CD4-positive, alpha-beta T cell (primary cell): Measurements from ENCODE around the gene FLRT1. TPM values are rescaled to one million over a fixed set of nuclear protein-coding genes. Genes with fewer than 3 reads are reported as not detected.

ENCODE experiments used
- ATAC-seq: fragments of 200-7000 bp; cut with Tn5 transposase; one replicate; pipeline ENCODE4 v1.10.0; 2022; ENCODE audit warnings: mild to moderate bottlenecking; ENCODE audit not compliant: poor library complexity
- CTCF ChIA-PET: fragments of 350-600 bp; sonication (Branson Sonifier 250); formaldehyde crosslinking; loops from one replicate; lab custom pipeline; 2021; ENCODE audit warnings: antibody characterized with exemption, inconsistent platforms; lab: Charles Lee
- POLR2A ChIA-PET: fragments of 350-600 bp; sonication (Branson Sonifier 250); formaldehyde crosslinking; loops from one replicate; lab custom pipeline; 2021; ENCODE audit warnings: antibody characterized with exemption, inconsistent platforms; lab: Charles Lee
- DNase-seq, 14 experiments: peaks; one replicate each; pipeline ENCODE4 v3.0.0-alpha.2; 2013 to 2020; ENCODE audit warnings: mixed read lengths in 2 of 14
- H3K27ac ChIP-seq, 2 donors: one replicate each; pipeline versions ENCODE4 v1.5.1 to v1.7.0; 2013; ENCODE audit warnings: low read length in 2 of 2, low read depth in 1 of 2, mild to moderate bottlenecking in 1 of 2
- H3K27me3 ChIP-seq, 2 experiments: 1 replicate in 1 of 2; 2 replicates in 1 of 2; pipeline versions ENCODE4 v1.6.1 to v1.7.0; 2013; ENCODE audit warnings: low read length in 2 of 2, control low read depth in 1 of 2, mild to moderate bottlenecking in 1 of 2, moderate library complexity in 1 of 2; ENCODE audit not compliant: insufficient read depth in 2 of 2, control insufficient read depth in 1 of 2
- H3K36me3 ChIP-seq: one replicate; pipeline ENCODE4 v1.6.1; 2013; ENCODE audit warnings: low read length, control low read depth; ENCODE audit not compliant: insufficient read depth
- H3K4me1 ChIP-seq: one replicate; pipeline ENCODE4 v1.6.1; 2013; ENCODE audit warnings: low read length, control low read depth; ENCODE audit not compliant: insufficient read depth
- H3K4me3 ChIP-seq: one replicate; pipeline ENCODE4 v1.5.1; 2013; ENCODE audit warnings: mild to moderate bottlenecking, low read length, moderate library complexity
- H3K9me3 ChIP-seq, 2 experiments: 1 replicate in 1 of 2; 2 replicates in 1 of 2; pipeline versions ENCODE4 v1.6.1 to v1.7.0; 2013; ENCODE audit warnings: low read length in 2 of 2, mild to moderate bottlenecking in 2 of 2, control low read depth in 1 of 2, moderate library complexity in 1 of 2; ENCODE audit not compliant: control insufficient read depth in 1 of 2, insufficient read depth in 1 of 2
- H3K27ac Mint-ChIP-seq: one replicate; pipeline ENCODE4 v1.8.0; 2020; ENCODE audit warnings: mixed read lengths
- H3K27me3 Mint-ChIP-seq: one replicate; pipeline ENCODE4 v1.8.0; 2021; ENCODE audit warnings: mixed read lengths
- H3K36me3 Mint-ChIP-seq: one replicate; pipeline ENCODE4 v1.8.0; 2021; ENCODE audit warnings: low read depth, mixed read lengths
- H3K4me1 Mint-ChIP-seq: one replicate; pipeline ENCODE4 v1.8.0; 2021; ENCODE audit warnings: low read depth, mixed read lengths
- H3K4me3 Mint-ChIP-seq: one replicate; pipeline ENCODE4 v1.8.0; 2020; ENCODE audit warnings: mild to moderate bottlenecking, mixed read lengths
- H3K9me3 Mint-ChIP-seq: one replicate; pipeline ENCODE4 v1.8.0; 2020; ENCODE audit warnings: mixed read lengths
- intact Hi-C, 2 experiments: fragments of 100-400 bp; cut with DNase I in 1 of 2; cut with micrococcal nuclease in 1 of 2; formaldehyde crosslinking; loops; one replicate each; pipeline versions ENCODE4 v1.15.1 to v1.9.0; 2023 to 2025; cut with DNase I, micrococcal nuclease
- total RNA-seq, 174 experiments: library from RNA in 2 of 174; stranded (reverse) in 2 of 174; gene quantifications; one replicate each; pipeline ENCODE4 v1.2.3 and lab custom pipeline; 2021 to 2026
- TF ChIP-seq, protein P1 (sequence below): fragments of 200-600 bp; IDR thresholded peaks from one replicate; pipeline ENCODE4 v1.8.0; 2022; ENCODE audit warnings: antibody characterized with exemption, mild to moderate bottlenecking

The FLRT1 gene
- total RNA-seq, 2 experiments from 2014 or later, result not detected

DNA sequence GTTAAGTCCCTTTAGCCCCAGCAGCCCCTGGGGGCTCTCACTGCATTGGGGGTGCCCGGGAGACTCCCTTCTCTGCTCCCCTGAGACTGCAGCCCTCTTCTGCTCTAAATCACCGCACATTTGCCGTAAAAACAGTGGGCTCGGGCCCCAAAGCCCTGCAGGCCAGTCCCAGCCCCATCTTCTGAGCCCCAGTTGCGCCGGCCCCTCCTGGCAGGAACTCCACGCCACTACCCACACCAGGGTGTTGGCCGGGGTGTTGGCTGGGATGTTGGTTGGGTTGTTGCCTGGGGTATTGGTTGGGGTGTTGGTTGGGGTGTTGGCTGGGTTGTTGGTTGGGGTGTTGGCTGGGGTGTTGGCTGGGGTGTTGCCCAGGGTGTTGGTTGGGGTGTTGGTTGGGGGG is 26.0 kb upstream of the FLRT1 start:
- H3K27me3 ChIP-seq, result peaks cover 26 to 30% of the 10 kb centered on the region in 2 experiments
- intact Hi-C loops, result no loop called here
- DNase-seq, result no peak
- Mint-ChIP-seq H3K27ac (no peak overlapping the region), H3K36me3 (no peaks in the 10 kb centered on the region), H3K9me3 (no peaks in the 10 kb centered on the region), H3K27me3 (peaks cover 31% of the 10 kb centered on the region), H3K4me3 (no peak overlapping the region), H3K4me1 (peaks cover 7% of the 10 kb centered on the region)
- ChIA-PET CTCF (no interaction called here), POLR2A (no interaction called here)
- TF ChIP-seq, protein P1, sequence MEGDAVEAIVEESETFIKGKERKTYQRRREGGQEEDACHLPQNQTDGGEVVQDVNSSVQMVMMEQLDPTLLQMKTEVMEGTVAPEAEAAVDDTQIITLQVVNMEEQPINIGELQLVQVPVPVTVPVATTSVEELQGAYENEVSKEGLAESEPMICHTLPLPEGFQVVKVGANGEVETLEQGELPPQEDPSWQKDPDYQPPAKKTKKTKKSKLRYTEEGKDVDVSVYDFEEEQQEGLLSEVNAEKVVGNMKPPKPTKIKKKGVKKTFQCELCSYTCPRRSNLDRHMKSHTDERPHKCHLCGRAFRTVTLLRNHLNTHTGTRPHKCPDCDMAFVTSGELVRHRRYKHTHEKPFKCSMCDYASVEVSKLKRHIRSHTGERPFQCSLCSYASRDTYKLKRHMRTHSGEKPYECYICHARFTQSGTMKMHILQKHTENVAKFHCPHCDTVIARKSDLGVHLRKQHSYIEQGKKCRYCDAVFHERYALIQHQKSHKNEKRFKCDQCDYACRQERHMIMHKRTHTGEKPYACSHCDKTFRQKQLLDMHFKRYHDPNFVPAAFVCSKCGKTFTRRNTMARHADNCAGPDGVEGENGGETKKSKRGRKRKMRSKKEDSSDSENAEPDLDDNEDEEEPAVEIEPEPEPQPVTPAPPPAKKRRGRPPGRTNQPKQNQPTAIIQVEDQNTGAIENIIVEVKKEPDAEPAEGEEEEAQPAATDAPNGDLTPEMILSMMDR, result no peak
- no peak overlapping the region for H3K4me3 ChIP-seq
- H3K4me1 ChIP-seq, result peaks cover 15% of the 10 kb centered on the region
- peaks cover 8 to 45% of the 10 kb centered on the region in 2 experiments for H3K9me3 ChIP-seq
- no peaks in the 10 kb centered on the region for H3K36me3 ChIP-seq
- H3K27ac ChIP-seq, result no peak overlapping the region
- no peak for ATAC-seq

DNA sequence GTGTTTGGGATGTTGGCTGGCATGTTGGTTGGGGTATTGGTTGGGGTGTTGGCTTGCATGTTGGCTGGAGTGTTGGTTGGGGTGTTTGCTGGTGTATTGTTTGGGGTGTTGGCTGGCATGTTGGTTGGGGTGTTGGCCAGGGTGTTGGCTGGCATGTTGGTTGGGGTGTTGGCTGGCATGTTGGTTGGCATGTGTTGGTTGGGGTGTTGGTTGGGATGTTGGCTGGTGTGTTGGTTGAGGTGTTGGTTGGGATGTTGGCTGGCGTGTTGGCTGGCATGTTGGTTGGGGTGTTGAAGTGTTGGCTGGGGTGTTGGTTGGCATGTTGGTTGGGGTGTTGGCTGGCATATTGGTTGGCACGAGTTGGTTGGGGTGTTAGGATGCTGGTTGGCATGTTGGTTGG is 24.9 kb upstream of the FLRT1 start:
- peaks cover 31% of the 10 kb centered on the region for H3K27me3 Mint-ChIP-seq
- H3K36me3 Mint-ChIP-seq, result no peaks in the 10 kb centered on the region
- intact Hi-C loops, result no loop called here
- DNase-seq (no peak), ATAC-seq (no peak)
- no peak overlapping the region for H3K4me3 ChIP-seq
- H3K36me3 ChIP-seq, result no peaks in the 10 kb centered on the region
- H3K27ac ChIP-seq, result no peak overlapping the region
- TF ChIP-seq, protein P1, result no peak
- peaks cover 8 to 45% of the 10 kb centered on the region in 2 experiments for H3K9me3 ChIP-seq
- ChIA-PET POLR2A (no interaction called here), CTCF (no interaction called here)
- H3K4me1 ChIP-seq, result peaks cover 15% of the 10 kb centered on the region
- H3K4me1 Mint-ChIP-seq, result peaks cover 7% of the 10 kb centered on the region
- no peaks in the 10 kb centered on the region for H3K9me3 Mint-ChIP-seq
- H3K27ac Mint-ChIP-seq, result no peak overlapping the region
- H3K27me3 ChIP-seq, result peaks cover 26 to 30% of the 10 kb centered on the region in 2 experiments
- no peak overlapping the region for H3K4me3 Mint-ChIP-seq

DNA sequence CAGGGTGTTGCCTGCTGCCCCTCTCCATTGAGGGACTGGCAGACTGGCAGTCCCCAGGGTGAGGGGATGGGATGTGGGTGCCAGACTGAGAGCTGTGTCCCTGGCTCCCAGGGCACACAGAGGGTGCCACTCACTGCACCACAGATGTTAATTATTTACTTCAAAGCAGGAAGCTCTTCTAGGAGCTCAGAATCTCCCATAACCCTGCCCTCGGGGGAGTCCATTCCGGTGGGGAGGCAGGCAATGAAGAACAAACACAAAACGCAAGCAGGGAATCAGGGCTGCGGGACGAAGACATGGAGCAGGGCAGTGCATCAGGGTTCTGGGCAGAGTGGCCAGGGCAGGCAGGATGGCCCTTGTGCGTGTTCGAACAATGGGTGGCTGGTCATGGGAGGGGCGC is 24.4 kb upstream of the FLRT1 start:
- intact Hi-C loops, result no loop called here
- H3K27me3 ChIP-seq, result peaks cover 26 to 28% of the 10 kb centered on the region in 2 experiments

More for the DNA sequence above, 24.4 kb upstream of the FLRT1 start:
- H3K4me1 Mint-ChIP-seq, result peaks cover 7% of the 10 kb centered on the region
- TF ChIP-seq, protein P1, result no peak
- ChIA-PET CTCF (no interaction called here), POLR2A (no interaction called here)
- H3K27me3 Mint-ChIP-seq, result peaks cover 31% of the 10 kb centered on the region
- peaks cover 8 to 45% of the 10 kb centered on the region in 2 experiments for H3K9me3 ChIP-seq
- H3K36me3 Mint-ChIP-seq, result no peaks in the 10 kb centered on the region
- no peak for DNase-seq
- H3K36me3 ChIP-seq, result no peaks in the 10 kb centered on the region
- ATAC-seq, result no peak
- H3K9me3 Mint-ChIP-seq, result no peaks in the 10 kb centered on the region
- H3K4me1 ChIP-seq, result peaks cover 15% of the 10 kb centered on the region
- H3K27ac Mint-ChIP-seq, result no peak overlapping the region
- no peak overlapping the region for H3K4me3 Mint-ChIP-seq
- no peak overlapping the region for H3K4me3 ChIP-seq
- no peak overlapping the region for H3K27ac ChIP-seq
